Neural cell (in vitro differentiated cells): ENCODE data around the gene GTPBP1. TPM values are rescaled to one million over a fixed set of nuclear protein-coding genes. Genes with fewer than 3 reads are reported as not detected.

Experiments used
- H2AFZ ChIP-seq: fragments of 200-600, 300-800 bp; sonication (generic), shearing (Covaris generic); 2 replicates; pipeline ENCODE4 v1.6.0; 2014; ENCODE audit warnings: low read depth, mild to moderate bottlenecking, antibody characterized with exemption, low read length, moderate library complexity
- H3F3A ChIP-seq: fragments of 200-600 bp; shearing (Covaris generic); 2 replicates; pipeline ENCODE4 v1.6.1; 2016; ENCODE audit warnings: mild to moderate bottlenecking, moderate library complexity, mixed read lengths, antibody characterized with exemption, low read length; ENCODE audit not compliant: insufficient read depth, poor library complexity, severe bottlenecking
- H3K27ac ChIP-seq: fragments of 200-600, 300-800 bp; sonication (generic), shearing (Covaris generic); 2 replicates; pipeline ENCODE4 v1.5.1; 2014; ENCODE audit warnings: mild to moderate bottlenecking, low read length, moderate library complexity
- H3K27me3 ChIP-seq: fragments of 300-800, 200-600 bp; sonication (generic), shearing (Covaris generic); 2 replicates; pipeline ENCODE4 v1.6.0; 2014; ENCODE audit warnings: mild to moderate bottlenecking, low read depth, low read length, moderate library complexity; ENCODE audit not compliant: insufficient read depth
- H3K36me3 ChIP-seq: fragments of 300-800, 200-600 bp; sonication (generic), shearing (Covaris generic); 2 replicates; pipeline ENCODE4 v1.5.1; 2014; ENCODE audit warnings: mild to moderate bottlenecking, antibody characterized with exemption, low read length, moderate library complexity; ENCODE audit not compliant: insufficient read depth
- H3K4me2 ChIP-seq: fragments of 300-800, 200-600 bp; sonication (generic), shearing (Covaris generic); 2 replicates; pipeline ENCODE4 v1.6.0; 2014; ENCODE audit warnings: mild to moderate bottlenecking, low read length
- H3K4me3 ChIP-seq: fragments of 300-800, 200-600 bp; sonication (generic), shearing (Covaris generic); 2 replicates; pipeline ENCODE4 v1.5.1; 2014; ENCODE audit warnings: mild to moderate bottlenecking, low read length, moderate library complexity
- H3K79me2 ChIP-seq: fragments of 200-600 bp; shearing (Covaris generic); replicated peaks from 2 replicates; pipeline ENCODE4 v1.6.0; 2014; ENCODE audit warnings: mild to moderate bottlenecking, low read length, moderate library complexity; ENCODE audit not compliant: insufficient read depth
- H3K9ac ChIP-seq: fragments of 300-800, 200-600 bp; sonication (generic), shearing (Covaris generic); 2 replicates; pipeline ENCODE4 v1.6.1; 2016; ENCODE audit warnings: mild to moderate bottlenecking, low read length, mixed read lengths
- H3K9me2 ChIP-seq: fragments of 200-600 bp; shearing (Covaris generic); 2 replicates; pipeline ENCODE4 v1.6.1; 2016; ENCODE audit warnings: mild to moderate bottlenecking, low read length, mixed read lengths; ENCODE audit not compliant: insufficient read depth
- H3K9me3 ChIP-seq: fragments of 200-600, 300-800 bp; sonication (generic), shearing (Covaris generic); 2 replicates; pipeline ENCODE4 v1.6.1; 2016; ENCODE audit warnings: mild to moderate bottlenecking, mixed run types, low read length, moderate library complexity, mixed read lengths
- H4K20me1 ChIP-seq: fragments of 200-600 bp; shearing (Covaris generic); 2 replicates; pipeline ENCODE4 v1.6.1; 2016; ENCODE audit warnings: mild to moderate bottlenecking, mixed run types; ENCODE audit not compliant: insufficient read depth
- CTCF ChIP-seq: fragments of 450-650 bp; IDR thresholded peaks from 2 replicates; pipeline ENCODE4 v1.5.1; 2014; ENCODE audit warnings: antibody characterized with exemption, mild to moderate bottlenecking, moderate library complexity; ENCODE audit not compliant: poor library complexity, severe bottlenecking
- EP300 ChIP-seq: fragments of 450-650 bp; conservative IDR thresholded peaks from 2 replicates; pipeline ENCODE4 v1.6.1; 2014; ENCODE audit warnings: antibody characterized with exemption, mild to moderate bottlenecking, moderate library complexity; ENCODE audit not compliant: poor library complexity, severe bottlenecking
- EZH2 ChIP-seq: fragments of 200-600, 300-800 bp; shearing (Covaris generic), sonication (generic); IDR thresholded peaks from 2 replicates; pipeline ENCODE4 v1.6.1; 2014; ENCODE audit warnings: antibody characterized with exemption, low read length, borderline replicate concordance, mild to moderate bottlenecking; ENCODE audit not compliant: insufficient read depth, poor library complexity, severe bottlenecking
- MXI1 ChIP-seq: fragments of 450-650 bp; conservative IDR thresholded peaks from 2 replicates; pipeline ENCODE4 v1.6.1; 2014; ENCODE audit warnings: antibody characterized with exemption, mild to moderate bottlenecking; ENCODE audit not compliant: poor library complexity, severe bottlenecking
- POLR2AphosphoS5 ChIP-seq: IDR thresholded peaks from 2 replicates; pipeline ENCODE4 v1.6.1; 2012
- RAD21 ChIP-seq: fragments of 450-650 bp; conservative IDR thresholded peaks from 2 replicates; pipeline ENCODE4 v1.6.1; 2014; ENCODE audit warnings: antibody characterized with exemption, mild to moderate bottlenecking, moderate library complexity
- REST ChIP-seq: IDR thresholded peaks from 2 replicates; pipeline ENCODE4 v1.6.1; 2012; ENCODE audit warnings: borderline replicate concordance
- SMC3 ChIP-seq: fragments of 450-650 bp; conservative IDR thresholded peaks from 2 replicates; pipeline ENCODE4 v1.6.1; 2014; ENCODE audit warnings: antibody characterized with exemption, mild to moderate bottlenecking, moderate library complexity; ENCODE audit not compliant: poor library complexity
- TAF1 ChIP-seq: IDR thresholded peaks from 2 replicates; pipeline ENCODE4 v1.6.1; 2012; ENCODE audit warnings: low read depth
- polyA plus RNA-seq: library from polyadenylated mRNA; depleted of rRNA; stranded (reverse); fragments of >200 nt; gene quantifications from 2 replicates; pipeline ENCODE4 v1.2.3, GENCODE V29; 2014

GTPBP1 gene
- polyA plus RNA-seq, 1 donor from 2014 or later = 31.9 TPM

GRCh38 chr22:38770257-38770949, 64.7 kb downstream of the GTPBP1 start:
- H3K27ac ChIP-seq = no peak overlapping the region
- no peaks in the 10 kb centered on the region for H3K9me3 ChIP-seq
- H3K79me2 ChIP-seq = no peaks in the 10 kb centered on the region
- H3K36me3 ChIP-seq = no peaks in the 10 kb centered on the region
- no peak overlapping the region for H3K9ac ChIP-seq
- H3F3A ChIP-seq = no peaks in the 10 kb centered on the region
- TF ChIP-seq MXI1 (no peak), SMC3 (no peak), POLR2AphosphoS5 (no peak)
- no peak overlapping the region for H3K4me2 ChIP-seq
- no peaks in the 10 kb centered on the region for H4K20me1 ChIP-seq
- no peak overlapping the region for H3K4me3 ChIP-seq
- H3K9me2 ChIP-seq = no peaks in the 10 kb centered on the region
- H3K27me3 ChIP-seq = no peaks in the 10 kb centered on the region
- no peak overlapping the region for H2AFZ ChIP-seq

- no peaks in the 10 kb centered on the region for H3K36me3 ChIP-seq
- no peak overlapping the region for H3K4me2 ChIP-seq
- H3K4me3 ChIP-seq = no peak overlapping the region
- H3F3A ChIP-seq = no peaks in the 10 kb centered on the region
- H3K9ac ChIP-seq = no peak overlapping the region
- no peaks in the 10 kb centered on the region for H4K20me1 ChIP-seq
- H3K9me3 ChIP-seq = no peaks in the 10 kb centered on the region
- no peaks in the 10 kb centered on the region for H3K9me2 ChIP-seq
- H3K79me2 ChIP-seq = no peaks in the 10 kb centered on the region
- H2AFZ ChIP-seq = no peak overlapping the region
- no peak overlapping the region for H3K27ac ChIP-seq
- no peaks in the 10 kb centered on the region for H3K27me3 ChIP-seq
- TF ChIP-seq EP300 (no peak), TAF1 (no peak), REST (no peak), RAD21 (no peak), MXI1 (no peak), POLR2AphosphoS5 (no peak), EZH2 (no peak), CTCF (no peak), SMC3 (no peak)
Observed at GRCh38 chr22:38772623-38772873, 66.8 kb downstream of the GTPBP1 start.
